SKM-1 (cell line): Measurements from ENCODE around the gene RASGRF1.
"Not testable (repeated sequence)": the region's sequence is repeated elsewhere in the genome, so short reads cannot be mapped to it uniquely, and the experiment has no call there.

Source experiments
- DNase-seq: peaks from one replicate; lab custom pipeline; 2025; ENCODE audit not compliant: unreplicated experiment; lab: John Stamatoyannopoulos, UW

Gene RASGRF1

GRCh38 chr15:79090487-79091203 lies at the start of gene RASGRF1:
TSS of gene RASGRF1 (minus strand) at chr15:79090780. CDS start at chr15:79090498, 282 bp downstream.
- no peak for DNase-seq

GRCh38 chr15:79136434-79137046 lies 46.0 kb upstream of the RASGRF1 start:
- DNase-seq, result no peak

DNA sequence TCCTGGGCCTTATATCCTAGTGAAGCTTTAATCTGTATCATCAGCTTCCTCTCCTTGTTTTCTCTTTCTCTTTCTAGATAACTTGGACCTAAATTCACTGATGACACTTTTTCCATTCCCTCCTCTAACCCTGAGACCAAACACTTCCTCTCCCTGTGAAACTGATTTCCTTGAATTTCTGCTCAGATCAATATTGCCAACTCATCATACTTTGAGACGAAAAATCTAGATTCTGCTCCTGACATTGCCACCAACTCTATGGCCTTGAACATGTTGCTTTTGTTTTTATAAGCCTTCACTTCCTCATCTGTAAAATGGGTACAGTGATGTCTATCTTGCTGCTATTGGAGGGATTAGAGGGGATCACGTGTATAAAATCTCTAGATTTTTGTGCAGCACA lies 42.7 kb upstream of the RASGRF1 start:
- no peak for DNase-seq

DNA sequence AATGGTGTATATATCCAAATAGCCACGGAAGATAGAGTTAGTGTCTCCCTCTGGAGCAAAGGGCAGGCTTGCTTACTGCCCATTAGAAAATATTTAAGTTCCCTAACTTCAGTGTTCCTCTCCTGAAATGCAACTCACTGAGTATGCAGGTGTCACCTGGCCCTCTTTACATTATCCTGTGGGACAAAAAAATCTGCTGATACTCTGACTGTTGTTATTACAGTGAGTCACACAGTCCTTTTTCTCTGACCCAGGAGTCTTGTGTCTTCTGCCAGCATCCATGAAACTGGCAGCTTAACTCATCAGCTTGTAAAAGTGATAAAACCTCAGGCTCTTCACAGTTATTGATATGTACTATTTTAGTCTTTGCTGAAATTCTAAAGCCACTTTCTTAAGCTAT lies 42.2 kb upstream of the RASGRF1 start:
- DNase-seq, result no peak

GRCh38 chr15:79132361-79132760 lies 41.8 kb upstream of the RASGRF1 start:
- DNase-seq, result no peak

DNA sequence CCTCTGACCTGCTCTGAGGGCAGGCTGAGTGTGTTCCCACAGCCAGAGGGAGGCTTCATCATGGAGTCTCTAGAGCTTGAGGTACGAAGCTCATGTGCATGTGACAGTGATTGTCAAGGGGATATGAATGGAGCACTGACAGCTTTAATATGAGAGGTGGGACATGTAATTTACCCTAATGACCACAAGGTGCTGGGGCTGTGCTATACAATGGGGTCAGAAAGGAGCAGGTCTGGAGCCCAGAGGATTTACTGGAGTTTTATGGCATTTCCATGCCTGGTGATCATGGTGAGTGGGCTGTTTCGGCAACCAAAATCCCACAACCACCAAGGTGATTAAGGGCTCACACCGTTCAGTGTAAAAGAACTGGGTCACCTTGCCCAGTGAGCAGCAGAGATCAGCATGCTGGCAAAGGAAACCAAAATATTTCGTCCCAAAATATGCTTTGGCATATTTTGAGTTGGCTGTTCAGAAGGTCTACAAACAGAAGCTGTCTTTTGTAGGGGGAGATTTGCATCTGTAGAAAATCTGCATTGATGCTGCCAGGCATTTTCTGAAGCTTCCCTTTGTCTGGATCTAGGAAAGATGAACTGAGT lies 40.1 kb upstream of the RASGRF1 start:
- DNase-seq, result no peak

DNA sequence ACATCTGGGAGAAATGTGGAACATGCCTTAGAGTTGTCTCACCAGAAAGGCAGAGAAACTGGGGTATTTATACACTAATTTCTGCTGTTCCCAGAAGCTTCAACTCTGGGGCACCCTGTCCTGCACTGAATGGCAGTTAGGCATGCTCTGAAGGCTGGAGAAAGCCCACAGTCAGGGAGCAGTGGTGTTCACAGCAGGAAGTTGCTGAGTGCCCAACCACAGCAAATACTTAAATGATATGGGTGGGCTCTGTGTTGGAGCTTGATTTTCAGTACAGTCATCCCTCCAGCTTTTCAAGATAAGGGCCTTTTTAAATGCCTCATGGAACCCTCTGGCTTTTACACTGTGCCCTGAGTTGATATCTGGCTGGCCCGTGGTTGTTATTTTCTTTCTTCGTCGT lies 38.7 kb upstream of the RASGRF1 start:
- DNase-seq, result no peak

DNA sequence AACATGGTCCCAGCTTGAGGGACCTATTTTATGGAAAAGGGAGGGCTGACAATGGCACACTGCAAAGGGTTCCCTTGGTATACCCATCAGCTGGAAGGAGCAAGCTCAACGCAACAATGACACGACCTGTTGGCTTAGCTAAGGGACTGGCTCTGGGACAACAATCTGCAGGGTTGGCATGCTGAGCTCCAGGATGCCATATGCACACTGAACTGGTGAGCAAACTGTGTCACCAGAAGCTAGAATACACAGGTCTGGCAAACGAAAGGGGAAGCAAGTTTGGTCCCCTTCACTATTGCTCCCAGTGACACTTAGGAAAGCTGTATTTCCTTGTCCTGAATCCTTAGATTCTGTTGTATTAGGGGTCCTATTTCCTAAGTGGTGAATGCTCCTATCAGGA lies 38.0 kb upstream of the RASGRF1 start:
- DNase-seq, result no peak

GRCh38 chr15:79124388-79124787 lies 33.8 kb upstream of the RASGRF1 start:
- DNase-seq, result no peak

DNA sequence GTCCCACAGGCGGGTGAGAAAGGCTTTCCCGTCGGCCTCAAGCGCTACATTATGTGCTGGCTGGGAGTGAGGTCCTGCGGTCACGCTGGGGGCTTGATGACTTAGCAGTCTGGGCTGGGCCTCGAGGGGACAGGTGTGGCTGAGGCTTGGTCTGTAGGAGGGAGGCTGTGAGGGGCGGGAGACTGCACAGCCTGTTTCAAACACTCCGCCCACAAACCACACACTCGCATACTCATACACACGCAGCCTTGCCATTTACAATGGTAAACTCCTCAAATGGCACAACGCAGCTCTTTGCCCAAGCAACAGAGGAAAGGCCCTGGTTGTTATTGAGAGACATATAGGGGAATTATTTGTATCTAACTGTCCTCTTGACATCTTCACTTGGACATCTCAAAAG lies 32.4 kb upstream of the RASGRF1 start:
- DNase-seq, result no peak

DNA sequence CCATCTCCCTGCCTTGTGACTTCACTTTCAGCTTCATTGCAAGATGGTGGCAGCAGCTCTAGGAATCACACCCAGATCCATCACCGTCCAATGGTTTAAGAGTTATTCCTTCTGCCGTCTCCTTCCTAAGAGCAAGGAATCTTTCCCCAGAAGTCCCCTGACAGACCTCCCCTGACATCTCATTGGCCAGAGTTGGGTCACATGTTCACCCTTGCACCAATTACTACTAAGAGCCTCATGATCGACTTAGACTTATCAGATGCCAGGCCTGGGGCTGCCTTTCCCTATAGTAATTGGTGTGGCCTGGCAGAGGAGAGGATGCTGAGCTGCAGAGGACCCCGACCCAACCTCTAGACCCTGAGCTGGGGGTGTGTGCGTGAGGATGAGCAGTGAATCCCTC lies 31.8 kb upstream of the RASGRF1 start:
- no peak for DNase-seq

GRCh38 chr15:79121571-79121970 lies 31.0 kb upstream of the RASGRF1 start:
- DNase-seq, result no peak

DNA sequence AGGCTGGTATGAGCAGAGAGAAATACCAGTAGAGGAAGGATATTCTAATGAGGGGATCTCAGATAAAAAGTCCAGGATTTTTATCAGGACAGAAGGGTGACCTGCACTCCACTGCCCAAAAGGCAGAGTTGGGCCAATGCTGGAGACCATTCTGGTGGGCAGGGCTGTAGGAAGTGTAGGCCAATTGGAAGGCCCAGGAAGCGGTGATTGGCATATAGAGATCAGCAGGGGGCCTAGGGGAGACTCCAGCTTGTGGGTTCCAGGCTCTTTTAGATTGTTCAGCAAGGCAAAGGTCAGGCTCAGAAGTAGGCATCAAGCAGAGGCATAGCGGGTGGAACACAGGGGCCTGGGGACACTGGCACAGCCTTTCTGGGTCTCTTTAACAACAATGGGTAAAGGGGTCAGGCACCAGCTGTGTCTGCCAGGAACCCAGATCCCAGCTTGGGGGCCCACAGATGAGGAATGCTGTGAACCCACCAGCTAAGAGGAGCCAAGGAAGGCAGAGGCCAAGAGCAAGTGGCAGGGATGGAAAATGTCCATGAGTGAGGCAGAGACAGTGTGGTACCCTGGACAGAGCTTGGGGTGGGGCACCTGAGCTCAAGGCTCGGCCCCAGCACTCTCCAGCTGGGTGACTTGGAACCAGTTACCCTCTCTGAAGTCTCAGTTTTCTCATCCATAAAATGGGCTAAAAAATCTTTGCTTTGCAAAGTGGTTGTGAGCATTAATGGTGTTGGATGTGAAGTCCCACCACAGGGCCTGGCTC lies 27.0 kb upstream of the RASGRF1 start:
- no peak for DNase-seq

- no peak for DNase-seq
Observed at GRCh38 chr15:79116771-79117170, 26.2 kb upstream of the RASGRF1 start.

DNA sequence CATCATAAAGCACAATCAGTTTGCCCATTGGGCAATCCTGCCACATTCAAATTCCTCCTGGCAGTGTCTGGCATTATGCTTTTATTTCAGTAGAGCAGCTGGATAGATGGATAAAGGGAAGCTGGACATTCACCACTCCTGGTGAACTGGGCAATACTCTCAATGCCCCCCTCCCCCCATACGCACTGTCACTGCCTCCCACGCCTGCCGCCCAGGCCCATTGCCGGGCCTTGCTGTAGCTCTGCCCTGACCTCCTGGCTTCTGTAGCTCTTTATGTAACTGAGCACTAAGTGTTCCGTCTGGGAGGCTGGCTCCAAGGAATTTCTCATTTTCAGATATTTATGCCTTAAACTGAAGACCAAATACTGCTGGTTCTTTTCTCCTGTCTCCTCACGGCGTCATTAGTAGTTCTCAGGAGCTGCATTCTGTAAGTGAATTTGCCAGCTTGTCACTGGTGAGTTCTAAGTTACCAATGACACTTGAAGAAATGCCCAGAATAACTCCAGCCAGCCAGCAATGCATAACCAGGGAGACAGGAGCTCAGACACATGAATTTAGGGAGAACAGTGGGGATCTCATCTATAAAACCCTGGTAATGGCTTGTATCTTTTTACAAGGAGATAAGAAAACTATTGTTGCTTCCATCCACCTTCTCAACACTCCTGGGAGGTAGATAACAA lies 25.5 kb upstream of the RASGRF1 start:
- DNase-seq, result no peak

- no peak for DNase-seq
Observed at GRCh38 chr15:79113831-79114230, 23.3 kb upstream of the RASGRF1 start.

DNA sequence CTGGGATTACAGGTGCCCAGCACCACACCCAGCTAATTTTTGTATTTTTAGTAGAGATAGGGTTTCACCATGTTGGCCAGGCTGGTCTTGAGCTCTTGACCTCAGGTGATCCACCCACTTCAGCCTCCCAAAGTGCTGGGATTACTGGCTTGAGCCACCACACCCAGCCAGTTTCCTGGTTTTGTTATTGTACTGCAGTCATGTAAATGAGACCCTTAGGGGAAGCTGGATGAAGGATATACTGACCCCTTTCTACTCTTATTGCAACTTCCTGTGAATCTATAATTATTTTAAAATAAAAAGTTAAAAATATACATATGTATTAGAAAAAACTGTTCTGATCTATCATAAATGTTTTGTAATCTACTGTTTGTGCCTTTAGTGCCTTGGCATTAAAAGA lies 20.8 kb upstream of the RASGRF1 start:
- DNase-seq, result not testable (repeated sequence)

- DNase-seq, result no peak
Observed at GRCh38 chr15:79105141-79105540, 14.6 kb upstream of the RASGRF1 start.

- DNase-seq, result no peak
Observed at GRCh38 chr15:79102595-79102994, 12.0 kb upstream of the RASGRF1 start.

DNA sequence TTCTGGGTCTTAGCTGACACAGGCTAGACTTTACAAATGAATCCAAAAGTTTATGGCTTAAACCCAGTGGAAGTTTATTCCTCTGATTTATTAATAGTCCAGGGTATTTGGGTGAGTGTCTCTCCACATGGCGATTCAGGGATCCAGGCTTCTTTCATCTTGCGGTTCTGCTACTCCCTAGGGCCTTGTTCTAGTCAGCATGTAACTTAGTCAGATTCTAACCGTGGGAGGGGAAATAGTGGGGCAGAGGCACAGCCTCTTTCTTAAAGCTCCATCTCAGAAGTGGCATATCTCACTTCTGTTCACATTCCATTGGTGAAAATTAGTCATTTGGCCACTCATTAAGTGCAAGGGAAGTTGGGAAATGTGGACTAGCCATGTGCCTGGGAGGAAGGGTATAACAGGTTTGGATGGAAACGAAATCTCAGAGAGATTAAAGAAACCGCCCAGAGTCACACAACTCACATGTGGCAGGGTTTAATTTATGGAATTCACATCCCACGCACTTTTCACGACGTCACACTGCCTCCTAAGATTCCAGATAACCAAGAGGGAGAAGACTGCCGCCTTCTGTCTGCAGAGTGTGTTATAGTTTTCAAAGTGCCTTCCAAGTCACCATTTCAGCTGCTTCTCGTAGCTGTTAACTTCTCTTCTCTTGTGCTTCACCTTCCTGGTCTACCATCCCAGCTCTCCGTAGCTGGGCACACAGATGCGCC lies 11.4 kb upstream of the RASGRF1 start:
- no peak for DNase-seq

- DNase-seq, result no peak
Observed at GRCh38 chr15:79099692-79100091, 9.1 kb upstream of the RASGRF1 start.
